Lower leg skin (tissue), 3 donors: ENCODE data around the gene ARHGAP24.

Experiments used
- CTCF ChIP-seq, 3 donors: fragments of 450-650 bp; IDR thresholded peaks; one replicate each; pipeline ENCODE4 v1.5.1; 2016; ENCODE audit warnings: antibody characterized with exemption in 3 of 3, mild to moderate bottlenecking in 3 of 3, moderate library complexity in 2 of 3
- POLR2A ChIP-seq, 2 donors: fragments of 450-650 bp; IDR thresholded peaks; one replicate each; pipeline ENCODE4 v1.6.1; 2016 to 2017; ENCODE audit warnings: antibody characterized with exemption in 2 of 2, mild to moderate bottlenecking in 1 of 2, moderate library complexity in 1 of 2

GRCh38 chr4:85681921-85682320, 207.0 kb downstream of the ARHGAP24 start:
- no peak for TF ChIP-seq POLR2A (IDR thresholded peaks at IDR 0.05)
- no peak for TF ChIP-seq CTCF (IDR thresholded peaks at IDR 0.05)
